HFFc6 (cell line): Measurements from ENCODE around the gene TUBB1. TPM values are rescaled to one million over a fixed set of nuclear protein-coding genes. Genes with fewer than 3 reads are reported as not detected.
A peak's percentile ranks its signal among the peaks of the same experiment; 100 is the strongest.

Experiments
- DNase-seq: peaks from one replicate; pipeline ENCODE4 v3.0.0-alpha.2; 2018
- H3K27ac Mint-ChIP-seq: 2 replicates; pipeline ENCODE4 v1.8.0; 2020; ENCODE audit warnings: mild to moderate bottlenecking, mixed read lengths
- H3K27me3 Mint-ChIP-seq: 2 replicates; pipeline ENCODE4 v1.8.0; 2021; ENCODE audit warnings: mild to moderate bottlenecking, moderate library complexity, mixed read lengths; ENCODE audit not compliant: insufficient read depth
- H3K36me3 Mint-ChIP-seq: 2 replicates; pipeline ENCODE4 v1.8.0; 2021; ENCODE audit warnings: low read depth, mixed read lengths
- H3K4me1 Mint-ChIP-seq: 2 replicates; pipeline ENCODE4 v1.8.0; 2020; ENCODE audit warnings: low read depth, mixed read lengths
- H3K4me3 Mint-ChIP-seq: 2 replicates; pipeline ENCODE4 v1.8.0; 2020; ENCODE audit warnings: mild to moderate bottlenecking, moderate library complexity, mixed read lengths
- H3K9me3 Mint-ChIP-seq: 2 replicates; pipeline ENCODE4 v1.8.0; 2020; ENCODE audit warnings: mild to moderate bottlenecking, mixed read lengths
- total RNA-seq, 6 experiments: library from RNA; stranded (reverse); fragmentation: NEBNext Ultra II Directional; extraction: Animal tissue kit (Norgen Biotek cat#: 25700); gene quantifications; 2 replicates in 1 of 6; 3 replicates in 5 of 6; pipeline ENCODE4 v1.2.3, GENCODE V29; 2021
- TF ChIP-seq, protein P1 (sequence below): fragments of 200-600 bp; sonication (generic); IDR thresholded peaks from 2 replicates; pipeline ENCODE4 v1.5.0; 2021; ENCODE audit warnings: antibody characterized with exemption, mild to moderate bottlenecking

Gene TUBB1
- total RNA-seq, 6 experiments from 2014 or later, result not detected

DNA sequence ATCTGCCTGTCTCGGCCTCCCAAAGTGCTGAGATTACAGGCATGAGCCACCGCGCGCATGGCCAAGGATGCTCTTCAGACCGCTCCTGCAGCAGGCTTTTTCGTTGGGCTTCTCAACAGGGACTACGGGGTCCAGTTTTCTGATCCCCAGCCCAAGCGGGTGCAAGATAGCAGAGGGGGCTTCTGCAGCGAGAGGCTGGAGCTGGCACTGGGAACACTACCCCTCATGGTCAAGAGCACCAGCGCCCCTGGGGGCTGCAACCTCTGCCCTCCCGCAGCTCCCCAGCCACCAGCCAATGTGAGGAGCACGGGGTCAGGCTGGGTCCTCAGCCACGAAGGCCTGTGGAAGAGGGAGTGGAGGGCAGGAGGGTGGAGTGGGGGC lies 18.2 kb upstream of the TUBB1 start:
- Mint-ChIP-seq H3K27me3 (no peaks in the 10 kb centered on the region; the same call in none of the 2 replicates), H3K27ac (no peak overlapping the region), H3K36me3 (peaks cover 29% of the 10 kb centered on the region), H3K4me3 (no peak overlapping the region), H3K9me3 (no peaks in the 10 kb centered on the region), H3K4me1 (peaks cover 18% of the 10 kb centered on the region)
- no peak for DNase-seq
- TF ChIP-seq, protein P1, sequence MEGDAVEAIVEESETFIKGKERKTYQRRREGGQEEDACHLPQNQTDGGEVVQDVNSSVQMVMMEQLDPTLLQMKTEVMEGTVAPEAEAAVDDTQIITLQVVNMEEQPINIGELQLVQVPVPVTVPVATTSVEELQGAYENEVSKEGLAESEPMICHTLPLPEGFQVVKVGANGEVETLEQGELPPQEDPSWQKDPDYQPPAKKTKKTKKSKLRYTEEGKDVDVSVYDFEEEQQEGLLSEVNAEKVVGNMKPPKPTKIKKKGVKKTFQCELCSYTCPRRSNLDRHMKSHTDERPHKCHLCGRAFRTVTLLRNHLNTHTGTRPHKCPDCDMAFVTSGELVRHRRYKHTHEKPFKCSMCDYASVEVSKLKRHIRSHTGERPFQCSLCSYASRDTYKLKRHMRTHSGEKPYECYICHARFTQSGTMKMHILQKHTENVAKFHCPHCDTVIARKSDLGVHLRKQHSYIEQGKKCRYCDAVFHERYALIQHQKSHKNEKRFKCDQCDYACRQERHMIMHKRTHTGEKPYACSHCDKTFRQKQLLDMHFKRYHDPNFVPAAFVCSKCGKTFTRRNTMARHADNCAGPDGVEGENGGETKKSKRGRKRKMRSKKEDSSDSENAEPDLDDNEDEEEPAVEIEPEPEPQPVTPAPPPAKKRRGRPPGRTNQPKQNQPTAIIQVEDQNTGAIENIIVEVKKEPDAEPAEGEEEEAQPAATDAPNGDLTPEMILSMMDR, result no peak

DNA sequence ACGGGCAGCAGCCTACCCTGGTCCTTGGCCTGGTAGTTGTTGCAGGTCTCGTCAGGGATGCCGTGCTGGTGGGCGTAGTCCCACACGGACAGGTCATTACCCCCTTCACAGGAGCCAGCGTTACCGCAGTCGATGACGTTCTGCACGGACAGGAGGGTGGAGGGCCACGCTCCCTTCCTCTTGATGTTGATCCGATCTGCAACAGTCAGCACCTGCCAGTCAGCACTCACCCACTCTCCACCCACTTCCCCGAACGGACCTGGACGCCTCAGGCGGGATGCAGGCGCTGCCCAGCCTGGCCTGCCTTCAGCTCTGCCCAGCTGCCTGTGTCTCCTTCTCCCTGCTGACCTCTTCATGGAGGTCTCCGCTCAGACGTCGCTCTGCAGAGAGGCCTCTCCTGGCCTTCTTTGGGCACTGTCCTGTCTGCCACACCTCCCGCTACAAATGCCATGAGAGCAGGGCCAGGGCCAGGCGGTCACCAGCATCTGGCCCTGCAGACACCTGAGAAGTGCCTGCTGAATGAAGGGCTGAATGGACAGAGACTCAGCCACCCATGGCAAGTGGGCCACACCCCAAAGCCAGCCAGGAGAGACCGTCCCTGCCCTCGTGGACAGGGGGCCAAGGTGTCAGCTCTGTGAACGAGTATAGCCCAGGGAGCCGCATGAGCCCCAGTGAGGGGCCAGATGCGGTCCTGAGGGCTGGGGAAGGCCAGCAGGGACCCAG lies 17.6 kb upstream of the TUBB1 start:
- H3K4me1 Mint-ChIP-seq, result peaks cover 20% of the 10 kb centered on the region
- H3K4me3 Mint-ChIP-seq, result no peak overlapping the region
- no peaks in the 10 kb centered on the region for H3K9me3 Mint-ChIP-seq
- H3K27ac Mint-ChIP-seq, result no peak overlapping the region
- H3K36me3 Mint-ChIP-seq, result peaks cover 24% of the 10 kb centered on the region
- DNase-seq, result no peak
- TF ChIP-seq, protein P1, result no peak
- H3K27me3 Mint-ChIP-seq, result no peaks in the 10 kb centered on the region; the same call in none of the 2 replicates

DNA sequence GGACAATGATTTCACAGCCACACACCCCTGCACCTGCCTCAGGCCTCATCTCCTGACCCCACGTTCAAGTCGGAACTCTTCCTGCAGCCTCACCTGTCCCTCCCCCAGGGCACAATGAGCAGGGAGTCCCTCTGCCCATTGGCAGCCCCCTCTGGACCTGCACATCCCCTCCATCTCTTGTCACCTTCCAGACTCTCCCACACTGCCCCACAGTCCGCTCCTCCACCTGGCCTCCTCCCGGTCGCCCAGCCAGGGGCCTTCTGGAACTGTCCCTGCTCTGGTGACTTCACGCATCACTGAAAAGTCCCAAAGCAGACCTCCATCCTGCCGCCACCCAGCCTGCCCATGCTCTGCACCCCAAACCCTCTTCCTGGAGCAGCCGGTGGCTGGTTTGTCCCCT lies 16.8 kb upstream of the TUBB1 start:
- no peak for DNase-seq
- Mint-ChIP-seq H3K4me3 (no peak overlapping the region), H3K36me3 (peaks cover 18% of the 10 kb centered on the region), H3K27me3 (no peaks in the 10 kb centered on the region; the same call in 1 of the 2 replicates), H3K27ac (no peak overlapping the region), H3K9me3 (no peaks in the 10 kb centered on the region), H3K4me1 (peaks cover 20% of the 10 kb centered on the region)
- TF ChIP-seq, protein P1, result no peak

DNA sequence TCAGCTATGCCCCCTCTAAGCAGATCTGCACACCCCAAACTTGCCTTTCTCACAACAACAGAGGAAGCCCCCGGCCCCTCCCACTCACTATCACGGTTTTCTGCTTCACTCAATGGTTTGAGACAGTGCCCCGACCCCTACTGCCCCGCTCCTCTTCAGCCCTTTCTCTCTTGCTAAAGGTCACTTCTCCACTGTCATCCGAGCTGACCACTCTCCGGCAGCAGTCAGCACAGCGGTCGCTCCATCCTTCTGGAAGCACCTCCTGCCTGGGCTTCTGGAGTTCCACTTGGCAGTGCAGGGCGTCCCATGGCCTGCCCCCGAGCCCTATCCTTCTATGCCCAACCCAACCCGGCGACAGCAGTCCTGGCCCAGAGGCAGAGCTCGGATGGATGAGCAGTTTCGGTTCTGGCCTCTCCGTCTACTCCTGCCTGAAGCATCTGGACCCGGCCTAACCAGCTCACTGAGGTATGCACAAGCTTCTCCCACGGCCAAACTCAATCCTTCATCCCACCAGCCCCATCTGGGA lies 16.3 kb upstream of the TUBB1 start:
- Mint-ChIP-seq H3K27ac (no peak overlapping the region), H3K9me3 (no peaks in the 10 kb centered on the region), H3K4me1 (peaks cover 20% of the 10 kb centered on the region), H3K36me3 (peaks cover 13% of the 10 kb centered on the region), H3K4me3 (no peak overlapping the region), H3K27me3 (no peaks in the 10 kb centered on the region; the same call in 1 of the 2 replicates)
- DNase-seq, result no peak
- TF ChIP-seq, protein P1, result no peak

DNA sequence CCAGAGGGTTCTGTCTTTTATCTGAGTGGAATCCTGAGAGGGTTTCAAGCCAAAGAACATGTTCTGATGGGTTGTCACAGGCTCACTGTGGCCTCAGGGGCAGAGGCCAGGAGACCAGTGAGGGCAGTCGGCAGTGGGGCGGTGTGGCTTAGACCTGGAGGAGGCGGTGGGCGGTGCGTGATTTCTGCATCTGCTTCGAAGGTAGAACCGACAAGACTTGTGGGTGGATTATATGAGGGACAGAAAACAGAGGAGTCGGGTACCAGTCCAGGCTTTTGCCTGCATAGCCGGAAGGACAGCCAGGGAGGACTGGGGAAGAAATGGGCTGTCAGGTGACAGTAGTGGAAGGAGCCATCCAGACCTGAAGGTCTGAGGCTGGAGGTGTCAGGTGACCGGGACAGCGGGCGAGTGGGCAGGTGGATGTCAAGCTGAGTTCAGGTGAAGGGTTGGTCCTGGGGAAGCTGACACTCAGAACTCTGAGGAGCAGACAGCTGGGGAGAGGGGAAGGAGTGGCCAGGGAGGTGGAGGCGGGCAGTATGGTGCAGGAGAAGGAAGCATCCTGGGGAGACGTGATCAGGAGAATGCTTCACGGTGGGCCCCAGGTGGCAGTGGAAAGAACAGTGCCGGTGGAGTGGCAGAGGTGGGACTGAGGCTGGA lies 15.3 kb upstream of the TUBB1 start:
- Mint-ChIP-seq H3K9me3 (no peaks in the 10 kb centered on the region), H3K27me3 (no peaks in the 10 kb centered on the region; the same call in 1 of the 2 replicates), H3K4me1 (peaks cover 20% of the 10 kb centered on the region), H3K27ac (peak overlapping the region; percentile 10; the same call in 1 of the 2 replicates), H3K4me3 (no peak overlapping the region), H3K36me3 (peaks cover 13% of the 10 kb centered on the region)
- TF ChIP-seq, protein P1, result no peak
- no peak for DNase-seq
